Prostate gland (tissue), 2 donors: ENCODE data around the gene CDH11.

Experiments used
- POLR2AphosphoS5 ChIP-seq: sonication (generic); formaldehyde crosslinking; IDR thresholded peaks from one replicate; pipeline ENCODE4 v1.6.1; 2017; ENCODE audit warnings: antibody characterized with exemption
- TF ChIP-seq, protein P1 (sequence below), 4 experiments: fragments of 200-600 bp in 2 of 4; fragments of 450-650 bp in 2 of 4; sonication (generic) in 2 of 4; IDR thresholded peaks; 1 replicate in 3 of 4; 2 replicates in 1 of 4; pipeline ENCODE4 v1.5.1; 2016 to 2019; ENCODE audit warnings: antibody characterized with exemption in 4 of 4, mild to moderate bottlenecking in 2 of 4, moderate library complexity in 2 of 4

DNA sequence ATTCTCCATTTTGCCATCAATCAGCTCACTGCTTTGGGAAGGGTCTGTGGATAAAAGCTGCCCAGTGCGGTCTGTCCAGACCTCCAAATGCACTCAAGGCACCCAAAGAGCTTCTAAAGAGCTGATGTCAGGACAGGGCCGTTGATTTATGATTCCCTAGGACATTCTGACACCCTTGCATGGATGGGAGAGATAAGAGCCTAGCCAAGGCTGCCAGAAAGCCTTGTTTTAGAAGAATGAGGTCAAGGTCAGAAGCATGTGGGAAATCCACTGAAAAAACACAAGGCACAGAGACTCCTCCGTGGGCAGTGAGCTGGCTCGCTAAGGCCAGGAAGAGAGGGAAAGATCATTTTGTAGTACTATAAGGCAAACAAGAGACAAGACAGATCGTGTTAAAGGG, 214.0 kb downstream of the CDH11 start:
- TF ChIP-seq, protein P1, sequence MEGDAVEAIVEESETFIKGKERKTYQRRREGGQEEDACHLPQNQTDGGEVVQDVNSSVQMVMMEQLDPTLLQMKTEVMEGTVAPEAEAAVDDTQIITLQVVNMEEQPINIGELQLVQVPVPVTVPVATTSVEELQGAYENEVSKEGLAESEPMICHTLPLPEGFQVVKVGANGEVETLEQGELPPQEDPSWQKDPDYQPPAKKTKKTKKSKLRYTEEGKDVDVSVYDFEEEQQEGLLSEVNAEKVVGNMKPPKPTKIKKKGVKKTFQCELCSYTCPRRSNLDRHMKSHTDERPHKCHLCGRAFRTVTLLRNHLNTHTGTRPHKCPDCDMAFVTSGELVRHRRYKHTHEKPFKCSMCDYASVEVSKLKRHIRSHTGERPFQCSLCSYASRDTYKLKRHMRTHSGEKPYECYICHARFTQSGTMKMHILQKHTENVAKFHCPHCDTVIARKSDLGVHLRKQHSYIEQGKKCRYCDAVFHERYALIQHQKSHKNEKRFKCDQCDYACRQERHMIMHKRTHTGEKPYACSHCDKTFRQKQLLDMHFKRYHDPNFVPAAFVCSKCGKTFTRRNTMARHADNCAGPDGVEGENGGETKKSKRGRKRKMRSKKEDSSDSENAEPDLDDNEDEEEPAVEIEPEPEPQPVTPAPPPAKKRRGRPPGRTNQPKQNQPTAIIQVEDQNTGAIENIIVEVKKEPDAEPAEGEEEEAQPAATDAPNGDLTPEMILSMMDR (IDR thresholded peaks at IDR 0.05), result no peak
- no peak for TF ChIP-seq POLR2AphosphoS5
